Hypothalamus (tissue), 51 donors: ENCODE measurements around the gene ENTPD2.
A peak's percentile ranks its signal among the peaks of the same experiment; 100 is the strongest.

Experiments
- DNase-seq, 51 donors: peaks; one replicate each; lab custom pipeline; 2025; lab: John Stamatoyannopoulos, UW

ENTPD2 gene

GRCh38 chr9:137032858-137033257, 21.0 kb downstream of the ENTPD2 start:
- DNase-seq: no peak

- no peak for DNase-seq
These were observed 21.8 kb downstream of the ENTPD2 start, which contains the start of gene FUT7 for GRCh38 chr9:137031904-137032640. Gene FUT7, minus strand, starts transcription at chr9:137032088. Its CDS starts 97 bp downstream, at chr9:137031991.

GRCh38 chr9:137030538-137031527, 23.0 kb downstream of the ENTPD2 start:
- peak in 1 of 51 donors; percentile 48 for DNase-seq

- DNase-seq: no peak
These were observed 23.9 kb downstream of the ENTPD2 start for GRCh38 chr9:137030006-137030405.

GRCh38 chr9:137029058-137029936, 24.6 kb downstream of the ENTPD2 start:
- DNase-seq: peak in 48 of 51 donors; percentile 17 to 85 (median 66)

GRCh38 chr9:137028263-137029057, 25.4 kb downstream of the ENTPD2 start:
- peak in 44 of 51 donors; percentile 25 to 84 (median 58) for DNase-seq

GRCh38 chr9:137027369-137028262, 26.2 kb downstream of the ENTPD2 start, which contains the start of gene ABCA2:
Gene ABCA2, minus strand, starts transcription at chr9:137028237. Its CDS starts 97 bp downstream, at chr9:137028140.
- peak in 7 of 51 donors; percentile 39 to 70 (median 54) for DNase-seq

- peak in 5 of 51 donors; percentile 24 to 55 (median 41) for DNase-seq
These were observed 27.0 kb downstream of the ENTPD2 start for GRCh38 chr9:137026828-137027227.

- peak in 2 of 51 donors; percentile 48 to 49 for DNase-seq
These were observed 27.5 kb downstream of the ENTPD2 start for GRCh38 chr9:137026384-137026783.

GRCh38 chr9:137025517-137025966, 28.3 kb downstream of the ENTPD2 start:
- peak; percentile 46 to 99 (median 95) for DNase-seq

- peak in 24 of 51 donors; percentile 24 to 71 (median 48) for DNase-seq
These were observed 30.3 kb downstream of the ENTPD2 start for GRCh38 chr9:137023583-137023991.

- DNase-seq: peak in 1 of 51 donors; percentile 54
These were observed 30.7 kb downstream of the ENTPD2 start for GRCh38 chr9:137023157-137023556.

GRCh38 chr9:137022662-137023008, 31.2 kb downstream of the ENTPD2 start:
- peak in 1 of 51 donors; percentile 48 for DNase-seq

GRCh38 chr9:137021979-137022661, 31.7 kb downstream of the ENTPD2 start:
- DNase-seq: peak in 43 of 51 donors; percentile 15 to 95 (median 80)

- DNase-seq: no peak
These were observed 32.3 kb downstream of the ENTPD2 start for GRCh38 chr9:137021568-137021978.

GRCh38 chr9:137020771-137021567, 32.9 kb downstream of the ENTPD2 start:
- no peak for DNase-seq
